NCI-H1417 (cell line): ENCODE data around the gene SLC38A10.
A peak's percentile ranks its signal among the peaks of the same experiment; 100 is the strongest.

Source experiments
- DNase-seq, 3 experiments: peaks; one replicate each; lab custom pipeline; 2025; lab: John Stamatoyannopoulos, UW

SLC38A10 gene

DNA sequence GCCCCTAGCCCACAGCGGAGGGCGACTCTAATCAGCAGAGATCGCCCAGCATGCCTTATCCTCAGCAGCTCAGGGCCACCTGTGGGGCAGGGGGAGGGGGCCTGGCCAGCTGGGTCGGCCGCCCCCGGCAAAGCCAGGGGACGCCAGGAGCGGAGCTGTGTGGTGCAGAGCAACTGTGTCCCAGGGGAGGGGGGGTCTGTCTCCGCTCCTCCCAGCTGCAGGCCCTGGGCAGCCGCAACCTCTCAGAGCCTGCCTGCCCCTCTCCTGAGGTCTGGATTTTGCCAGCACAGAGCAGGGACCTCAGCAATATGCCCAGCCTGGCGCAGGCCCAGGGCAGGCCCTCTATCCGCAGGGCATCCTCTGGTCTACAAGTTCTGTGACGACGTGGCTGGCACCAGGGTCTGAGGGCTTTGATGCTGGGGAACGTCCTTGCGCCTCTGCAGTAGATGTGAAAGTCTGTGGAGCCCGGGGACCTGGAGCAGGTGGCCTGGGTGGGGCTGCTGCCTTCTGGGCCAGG lies 36.5 kb upstream of the SLC38A10 start:
- DNase-seq, result peak in 2 of 3 experiments; percentile 16 to 54

DNA sequence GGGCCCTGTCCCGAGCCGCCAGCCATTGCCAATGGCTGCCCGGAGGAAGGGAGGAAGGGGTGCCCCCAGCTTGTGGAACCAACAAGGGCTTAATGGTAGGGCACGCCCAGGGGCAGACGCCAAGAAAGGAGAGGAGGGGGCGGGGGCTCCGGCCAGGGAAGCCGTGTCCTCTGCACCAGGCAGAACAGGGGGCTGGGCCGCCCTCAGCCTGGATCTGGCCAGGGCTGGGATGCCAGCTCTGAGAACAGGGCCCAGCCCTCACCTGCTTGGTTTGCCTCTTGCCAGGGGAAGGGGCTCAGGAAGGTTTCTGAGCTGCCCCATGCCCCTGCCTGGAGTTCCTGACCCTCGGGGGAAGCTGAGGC lies 35.8 kb upstream of the SLC38A10 start:
- no peak for DNase-seq

DNA sequence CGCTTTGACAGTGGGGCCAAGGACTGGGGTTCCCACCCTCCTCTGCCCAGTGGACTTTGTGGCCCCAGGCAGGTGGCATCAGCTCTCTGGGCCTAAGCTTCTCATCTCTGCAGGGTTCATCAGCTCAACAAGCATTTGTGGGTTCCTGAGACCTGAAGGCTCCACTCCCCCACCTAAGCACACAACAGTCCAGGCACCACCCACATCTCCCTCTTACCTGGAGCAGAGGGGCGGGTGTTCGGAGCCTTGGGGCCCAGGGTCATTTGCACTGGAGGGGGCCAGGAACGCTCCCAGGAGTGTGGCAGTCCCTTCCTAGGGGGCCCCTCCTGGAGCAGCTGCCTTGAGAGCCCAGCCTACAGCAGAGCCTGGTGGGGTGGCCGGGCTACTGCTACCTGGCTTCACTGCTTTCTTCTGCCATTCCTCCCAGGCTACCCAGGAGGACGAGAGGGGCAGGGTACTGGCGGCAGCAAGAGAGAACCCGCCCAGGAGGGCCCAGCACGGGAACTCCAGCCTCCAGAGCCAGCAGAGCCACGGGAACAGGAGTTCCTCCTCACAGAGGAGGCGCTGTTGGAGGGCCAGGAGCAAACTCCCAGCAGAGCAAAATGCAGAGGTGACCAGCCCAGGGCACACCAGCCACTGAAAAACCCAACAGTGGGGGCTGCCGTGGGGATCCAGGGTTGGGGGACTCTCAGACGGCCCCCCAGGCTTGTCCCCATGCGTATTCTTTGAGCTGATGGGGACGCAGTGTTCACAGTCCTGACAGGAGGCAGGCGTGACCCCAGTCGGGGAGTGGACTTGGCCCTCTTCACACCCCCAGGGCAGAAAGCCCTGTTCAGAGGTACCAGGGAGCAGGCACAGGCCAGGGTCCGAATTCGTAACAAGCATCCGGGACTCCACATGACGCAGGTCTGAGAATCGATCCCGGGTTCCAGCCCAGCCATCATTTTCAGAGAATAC lies 35.1 kb upstream of the SLC38A10 start:
- DNase-seq, result peak in 2 of 3 experiments; percentile 60 to 71

DNA sequence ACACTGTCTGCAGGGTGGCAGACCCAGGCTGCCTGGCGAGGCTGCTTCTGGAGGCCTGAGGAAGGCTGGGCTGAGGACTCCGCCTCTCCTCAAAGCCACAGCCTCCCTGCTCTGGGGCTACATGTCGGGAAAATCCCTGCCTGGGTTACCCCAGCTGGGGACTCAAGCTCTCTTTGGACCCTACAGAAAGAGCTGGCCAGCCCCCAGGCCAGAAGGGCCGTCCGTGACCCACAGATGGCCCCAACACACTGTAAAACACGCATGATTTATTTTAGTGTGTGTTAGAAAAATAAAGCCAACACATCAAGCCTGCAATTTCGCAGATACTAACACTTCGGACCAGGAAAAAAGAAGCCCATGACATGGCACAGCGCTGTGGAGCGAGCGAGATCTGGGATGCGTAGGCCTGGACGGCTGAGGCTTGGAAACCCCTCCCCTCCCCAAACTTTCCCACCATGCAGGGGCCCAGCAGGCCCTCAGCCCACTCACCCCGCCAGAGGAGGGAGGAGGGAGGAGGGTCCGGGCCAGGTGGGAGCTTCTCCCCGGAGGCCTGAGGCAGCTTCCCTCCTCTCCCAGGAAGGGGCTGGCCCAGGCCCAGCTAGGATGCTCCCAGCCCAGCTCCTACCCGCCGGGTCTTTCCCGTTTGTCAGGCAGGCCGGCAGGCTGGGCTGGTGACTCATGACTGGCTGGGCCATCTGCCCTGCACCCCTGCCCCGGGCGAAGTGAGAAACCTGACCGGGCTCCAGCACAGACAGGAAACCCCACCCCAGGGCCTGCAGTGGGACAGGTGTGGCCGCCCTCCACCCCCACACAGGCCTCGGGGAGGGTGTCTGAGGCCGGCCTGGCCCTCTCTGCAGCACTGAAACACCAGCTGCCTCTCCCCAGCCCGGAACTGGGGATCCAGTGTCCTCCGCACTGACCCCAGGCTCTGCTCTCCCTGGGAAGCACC lies 34.1 kb upstream of the SLC38A10 start:
- peak in 2 of 3 experiments; percentile 60 to 71 for DNase-seq

DNA sequence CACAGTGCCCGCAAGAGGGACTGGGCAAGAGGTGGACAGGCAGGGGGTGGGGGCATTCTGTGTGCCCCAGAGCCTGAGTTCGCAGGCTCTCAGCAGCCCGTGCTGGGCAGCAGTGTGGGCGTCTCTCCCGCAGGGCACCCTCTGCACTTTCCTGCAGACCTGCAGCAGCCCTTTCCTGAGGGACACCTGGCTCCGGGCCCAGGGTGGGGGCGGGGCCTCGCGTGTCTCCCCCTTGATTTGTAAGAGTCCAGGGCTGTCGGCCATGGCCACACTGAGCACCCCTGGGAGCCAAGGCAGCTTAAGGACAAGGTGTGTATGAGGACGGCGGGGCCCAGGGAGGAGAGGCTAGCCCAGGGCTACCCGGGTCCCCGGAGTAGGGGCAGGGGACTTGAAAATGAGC lies 33.4 kb upstream of the SLC38A10 start:
- peak in 2 of 3 experiments; percentile 30 to 44 for DNase-seq

DNA sequence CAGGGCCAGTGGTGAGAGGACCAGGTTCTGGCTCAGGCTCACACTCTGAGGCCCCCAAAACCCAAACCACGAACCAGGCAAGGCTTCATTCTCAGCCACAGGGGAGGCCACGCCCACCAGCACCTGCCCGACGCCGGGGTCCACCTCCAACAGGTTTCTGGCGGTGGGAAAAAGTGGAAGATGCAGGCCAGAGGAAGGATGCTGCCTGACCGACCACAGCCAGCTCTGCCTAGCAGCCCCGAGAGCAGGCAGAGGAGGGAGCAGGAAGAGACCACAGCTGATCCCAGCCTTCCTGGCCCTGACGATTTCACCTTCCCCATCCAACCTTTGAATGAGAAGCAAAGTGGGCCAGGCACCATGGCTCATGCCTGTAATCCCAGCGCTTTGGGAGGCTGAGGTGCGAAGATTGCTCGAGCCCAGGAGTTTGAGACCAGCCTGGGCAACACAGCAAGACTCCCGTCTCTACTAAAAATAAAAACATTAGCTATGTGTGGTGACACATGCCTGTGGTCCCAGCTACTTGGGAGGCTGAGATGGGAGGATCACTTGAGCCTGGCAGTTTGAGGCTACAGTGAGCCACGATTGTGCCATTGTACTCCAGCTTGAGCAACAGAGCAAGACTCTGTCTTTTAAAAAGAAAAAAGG lies 30.7 kb upstream of the SLC38A10 start:
- no peak for DNase-seq

DNA sequence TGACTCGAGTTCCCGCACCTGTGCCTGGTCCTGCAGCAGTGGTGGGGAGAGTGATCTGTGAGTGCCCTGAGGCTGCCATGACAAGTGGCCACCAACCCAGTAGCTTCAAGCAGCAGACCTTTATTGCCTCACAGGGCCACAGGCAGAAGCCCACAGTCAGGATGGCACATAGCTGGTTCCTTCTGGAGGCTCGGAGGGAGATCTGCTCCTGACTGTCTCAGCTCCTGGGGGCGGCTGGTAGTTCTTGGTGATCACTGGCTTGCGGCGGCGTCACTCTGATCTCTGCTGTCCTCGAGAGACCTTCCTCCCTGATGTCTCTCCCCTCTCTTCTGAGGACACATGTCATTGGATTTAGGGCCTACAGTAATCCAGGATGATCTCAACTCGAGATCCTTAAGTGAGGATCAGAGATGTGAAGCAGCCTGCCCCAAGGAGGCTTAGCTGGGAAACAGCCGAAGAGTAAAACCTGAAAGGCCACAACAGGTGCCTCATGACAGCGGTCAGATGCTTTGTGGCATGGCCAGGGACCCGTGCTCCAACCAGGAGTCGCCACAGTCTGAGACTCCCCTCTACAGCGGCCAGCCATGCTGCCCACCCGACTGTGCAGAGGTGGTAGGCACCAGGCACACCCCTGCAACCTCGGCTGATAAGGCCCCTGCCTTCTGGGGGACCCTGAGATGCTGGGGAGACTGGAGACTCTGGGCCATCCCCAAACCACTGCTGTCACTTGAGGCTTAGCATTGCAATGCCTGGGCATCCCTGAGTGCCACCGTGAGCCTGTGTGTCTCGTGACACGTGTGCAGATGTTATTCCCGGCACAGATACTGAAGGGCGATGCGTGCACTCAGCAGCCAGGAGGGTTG lies 30.0 kb upstream of the SLC38A10 start:
- no peak for DNase-seq

DNA sequence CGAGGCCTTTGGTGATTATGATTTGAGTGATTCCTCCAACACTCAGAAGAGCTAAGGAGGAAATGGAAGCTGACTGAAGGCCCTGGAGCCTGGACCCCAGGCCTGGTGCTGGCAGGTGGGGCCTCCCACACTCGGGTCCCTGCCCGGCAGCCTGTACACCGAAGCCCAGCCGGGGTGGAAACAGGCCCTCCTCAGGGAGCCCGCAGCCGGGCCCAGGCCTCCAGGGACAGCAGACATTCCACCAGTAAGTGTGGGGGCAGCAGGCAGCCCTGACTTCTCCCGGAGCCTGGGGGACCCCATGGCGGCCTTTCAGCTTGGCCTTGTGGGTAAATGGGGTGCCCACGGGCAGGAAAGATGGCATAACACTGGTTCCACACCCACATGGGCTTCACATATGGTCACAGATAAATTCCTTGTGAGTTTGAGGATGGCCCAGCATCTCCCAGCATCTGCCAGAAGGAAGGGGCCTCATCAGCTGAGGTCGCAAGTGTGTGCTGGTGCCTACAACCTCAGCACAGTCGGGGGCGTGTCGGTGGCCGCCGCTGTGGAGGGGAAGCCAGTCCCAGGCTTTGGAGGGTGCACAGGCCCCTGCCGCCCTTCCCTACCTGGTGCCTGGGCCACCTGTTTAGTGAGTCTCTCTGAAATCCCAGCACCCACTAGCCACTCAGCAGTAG lies 29.2 kb upstream of the SLC38A10 start:
- DNase-seq, result no peak

DNA sequence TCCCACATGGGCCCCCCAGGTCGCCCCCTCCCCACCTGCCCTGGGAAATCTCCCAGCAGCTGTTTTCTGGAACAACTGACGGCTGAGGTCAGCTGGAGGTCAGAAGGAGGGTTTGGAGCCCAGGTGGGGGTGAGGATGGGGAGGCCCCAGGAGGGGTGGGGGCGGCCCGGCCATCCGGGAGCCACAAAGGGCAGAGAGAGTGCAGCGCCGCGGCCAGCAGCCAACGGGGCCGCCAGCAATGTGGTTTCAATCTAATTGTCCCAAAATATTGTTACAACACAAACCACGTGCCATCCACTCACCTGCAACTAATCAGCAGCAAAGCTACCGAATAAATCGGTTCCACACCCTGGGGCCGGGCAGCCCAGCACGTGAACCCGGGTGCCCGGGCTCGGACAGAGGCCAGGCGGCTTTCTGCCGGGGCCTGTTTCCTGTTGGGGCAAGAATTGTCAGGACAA lies 28.3 kb upstream of the SLC38A10 start:
- no peak for DNase-seq

DNA sequence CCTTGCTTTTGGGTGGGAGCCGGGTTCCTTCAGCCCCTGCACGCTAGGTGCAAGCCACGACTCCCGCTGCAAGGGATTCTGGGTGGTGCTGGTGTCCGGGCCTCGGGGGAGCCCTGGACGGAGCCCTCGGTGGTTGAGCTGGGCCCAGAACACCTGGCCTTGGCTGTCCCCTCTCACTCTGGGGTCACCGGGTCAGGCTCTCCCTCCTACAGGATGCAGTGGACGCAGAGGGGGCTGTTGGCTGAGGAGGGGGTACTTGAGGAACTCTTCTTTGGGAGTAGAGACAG lies 27.9 kb upstream of the SLC38A10 start:
- DNase-seq, result no peak

DNA sequence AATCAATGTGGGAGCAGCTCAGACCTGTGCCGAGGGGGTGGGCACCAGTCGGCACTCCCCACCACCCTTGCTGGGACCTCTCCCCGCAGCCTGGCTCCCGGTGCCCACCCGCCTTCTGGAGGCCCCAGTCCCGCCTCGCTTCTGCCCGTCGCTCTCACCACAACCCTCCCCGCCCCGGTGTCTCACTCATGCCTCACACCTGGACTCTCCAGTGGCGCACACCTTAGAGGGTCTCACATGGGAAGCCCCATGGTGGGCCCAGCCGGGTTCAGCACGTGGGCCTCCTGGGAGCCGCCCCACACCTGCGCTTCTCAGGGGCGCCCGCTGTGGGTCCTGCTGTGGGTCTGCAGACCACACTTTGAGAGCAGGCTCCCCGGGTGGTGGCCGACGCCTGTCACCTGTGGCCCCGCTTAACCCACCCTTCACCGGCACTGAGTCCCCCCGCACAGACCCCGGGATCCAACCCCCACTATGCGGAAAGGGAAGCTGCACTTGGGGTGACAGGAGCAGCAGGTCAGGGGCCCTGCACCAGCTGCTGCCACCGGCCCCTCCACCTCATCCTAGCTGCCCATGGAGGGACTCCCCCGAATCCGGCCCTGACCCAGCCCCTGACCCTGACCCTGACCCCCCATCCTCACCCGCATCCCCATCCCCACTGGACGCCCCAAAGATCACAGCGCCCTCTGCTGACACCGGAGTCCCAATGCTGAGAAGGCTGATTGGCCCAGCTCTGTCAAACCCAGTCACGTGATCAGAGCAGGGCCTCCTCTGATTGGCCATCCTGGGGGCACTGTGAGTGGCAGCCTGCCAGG lies 27.4 kb upstream of the SLC38A10 start:
- DNase-seq, result peak in 1 of 3 experiments; percentile 10

DNA sequence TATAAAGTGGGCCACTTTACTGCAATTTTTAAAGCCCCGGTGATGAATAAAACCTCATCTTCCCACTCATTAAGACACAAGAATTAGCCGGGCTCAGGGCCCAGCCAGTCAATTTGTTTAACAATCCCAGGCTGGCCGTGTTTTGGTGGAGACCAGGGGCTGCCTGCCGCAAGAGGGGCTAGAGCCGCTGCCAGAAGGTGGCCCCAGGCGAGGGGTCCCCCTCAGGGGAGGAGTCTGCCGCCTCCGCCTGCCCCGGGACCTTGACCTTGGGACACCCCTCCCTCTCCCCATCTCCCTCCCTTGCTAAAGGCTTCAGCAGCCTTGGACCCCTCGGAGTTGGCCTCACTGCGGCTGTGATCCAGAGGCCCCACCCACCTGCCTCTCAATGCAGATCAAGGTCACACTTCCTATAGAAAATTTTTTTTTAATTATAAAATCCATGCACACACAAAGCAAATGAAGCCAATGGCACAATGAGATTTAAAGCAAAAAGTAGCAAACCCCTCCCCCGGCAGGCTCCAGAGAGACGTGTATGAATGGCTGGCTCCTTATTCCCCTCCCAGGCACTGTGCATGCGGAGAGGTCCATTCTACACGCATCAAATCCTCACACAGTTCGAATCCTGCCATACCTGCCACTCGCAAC lies 23.0 kb upstream of the SLC38A10 start:
- DNase-seq, result no peak

DNA sequence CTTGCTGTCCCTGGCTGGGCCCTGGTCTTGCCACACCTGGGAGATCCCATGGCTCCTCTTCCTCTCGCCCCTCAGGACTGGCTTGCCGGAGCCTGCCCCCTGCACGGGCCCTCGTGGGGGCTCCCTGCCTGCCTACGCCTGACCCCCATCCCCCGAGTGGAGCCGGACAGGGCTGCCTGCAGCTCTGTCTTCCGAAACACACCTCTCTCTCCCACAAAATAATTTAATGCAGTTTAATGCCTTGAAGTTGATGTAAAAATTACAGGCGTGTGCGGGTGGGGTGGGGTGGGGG lies 22.4 kb upstream of the SLC38A10 start:
- DNase-seq, result no peak

DNA sequence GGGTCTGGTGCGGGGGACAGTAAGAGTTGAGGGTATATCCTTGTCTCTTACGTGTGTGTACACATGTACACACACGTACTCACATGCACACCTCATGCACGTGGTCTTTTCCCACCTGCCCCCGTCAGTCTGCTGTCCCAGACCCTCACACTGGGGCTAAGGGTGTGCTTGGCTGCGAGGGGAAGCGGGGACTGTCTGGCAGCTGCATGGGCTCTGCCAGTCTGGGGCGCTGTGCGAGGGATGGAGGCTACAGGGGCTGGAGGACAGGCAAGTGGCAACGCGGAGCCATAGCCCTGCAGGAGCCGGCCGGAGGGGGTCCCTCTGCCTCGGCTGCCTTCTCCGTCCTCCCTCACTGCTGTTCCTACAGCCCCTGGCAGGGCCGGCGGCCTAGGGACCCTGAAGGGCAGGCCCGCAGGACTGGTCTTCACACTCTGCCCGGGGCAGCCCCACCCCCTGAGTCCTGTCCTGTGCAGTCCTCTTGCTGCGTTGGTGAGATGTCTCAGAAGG lies 20.8 kb upstream of the SLC38A10 start:
- no peak for DNase-seq

DNA sequence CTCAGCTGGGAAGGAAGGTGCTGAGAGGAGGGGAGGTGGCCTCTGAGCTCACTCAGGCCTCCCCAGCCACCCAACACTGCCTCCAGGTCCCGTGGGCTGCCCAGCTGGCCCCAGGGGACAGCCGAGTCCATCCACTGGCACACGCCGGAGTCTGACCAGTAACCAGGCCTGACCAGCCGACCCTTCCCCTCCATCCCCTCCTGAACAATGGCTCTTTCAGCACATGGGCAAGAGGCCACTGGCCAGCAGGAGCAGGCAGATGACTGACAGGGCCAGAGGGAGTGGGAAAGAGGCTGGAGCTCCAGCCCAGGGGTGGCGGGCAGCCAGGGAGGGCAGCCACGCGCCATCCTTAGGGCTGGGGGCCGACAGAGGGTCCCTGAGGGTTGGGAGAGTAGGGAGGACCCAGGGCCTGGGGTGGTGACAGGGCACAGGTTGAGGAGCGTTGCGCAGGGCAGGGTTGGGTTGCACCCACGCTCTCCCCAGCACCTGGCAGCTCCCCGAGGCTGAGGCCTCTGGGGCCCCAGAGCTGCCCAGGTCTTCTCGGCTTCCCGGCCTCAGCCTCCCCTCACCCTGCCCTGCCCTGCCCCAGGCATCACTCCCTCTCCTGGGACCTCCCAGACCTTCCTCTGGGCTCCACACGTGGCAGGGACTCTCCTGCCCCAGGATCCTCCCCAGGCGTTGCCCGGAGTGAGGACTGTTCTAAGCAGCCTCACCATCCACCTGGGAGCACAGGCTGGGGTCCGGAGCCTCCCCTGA lies 20.2 kb upstream of the SLC38A10 start:
- DNase-seq, result no peak

DNA sequence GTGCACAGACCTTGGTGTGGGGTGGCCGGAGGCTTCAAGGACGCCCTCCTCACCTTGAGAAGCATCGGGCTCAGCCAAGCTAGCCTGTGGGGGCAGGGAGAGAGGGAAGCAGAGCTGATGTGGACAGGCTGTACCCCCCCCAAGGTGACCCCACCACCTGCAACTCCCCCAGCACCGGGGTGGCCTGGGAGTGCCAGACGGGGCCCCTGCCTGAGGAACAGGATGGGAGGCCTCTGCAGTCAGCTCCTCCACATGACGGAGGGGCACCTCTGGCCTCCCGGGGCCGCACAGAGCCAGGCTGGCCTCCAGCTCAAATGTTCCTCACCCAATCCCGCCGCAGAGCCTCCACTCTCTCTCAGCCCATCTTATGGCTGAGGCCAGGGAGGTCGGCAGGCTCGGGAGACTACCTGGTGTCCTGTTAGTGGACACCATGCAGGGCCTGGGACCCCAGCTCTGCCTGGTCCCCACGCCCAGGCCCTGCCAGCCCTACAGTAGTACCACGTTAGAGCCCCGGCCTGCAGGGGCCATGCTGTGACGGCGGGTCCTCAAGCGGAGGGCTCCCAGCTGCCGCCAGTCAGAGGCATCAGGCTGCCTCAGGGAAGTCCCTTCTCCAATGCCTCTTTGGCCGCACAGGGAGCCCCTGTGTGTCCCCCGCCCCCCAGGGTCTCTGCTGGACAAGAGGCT lies 19.4 kb upstream of the SLC38A10 start:
- no peak for DNase-seq

DNA sequence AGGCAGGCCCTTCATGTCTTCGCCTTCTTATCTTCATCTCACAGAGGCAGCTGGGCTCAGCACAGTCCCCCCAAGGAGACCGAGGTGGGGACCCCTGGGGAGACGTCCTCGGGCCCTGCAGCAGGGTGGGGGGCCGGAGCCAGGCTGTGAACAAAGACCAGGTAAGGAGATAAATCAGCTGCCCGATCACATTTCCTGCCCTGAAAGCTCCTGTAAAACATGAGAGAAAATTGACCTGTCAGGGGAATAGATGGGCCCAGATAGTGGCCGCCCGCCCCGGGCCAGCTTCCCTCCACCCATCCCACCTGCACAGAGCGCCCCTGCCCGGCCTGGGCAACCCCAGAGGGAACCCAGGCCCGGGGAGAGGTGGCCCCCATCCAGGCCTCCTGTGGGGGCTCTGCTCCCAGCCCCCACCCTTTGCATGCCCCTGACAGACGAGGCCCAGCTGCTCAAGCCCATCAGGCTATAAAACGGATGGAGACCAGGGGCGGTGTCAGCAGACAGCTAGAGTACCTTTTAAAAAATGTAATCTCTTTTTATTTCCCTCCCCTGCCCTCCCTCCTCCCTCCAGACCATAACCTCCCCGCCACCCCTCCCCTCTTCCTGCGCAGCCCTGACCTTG lies 18.8 kb upstream of the SLC38A10 start:
- DNase-seq, result no peak
